HL-60/S4 (cell line): ENCODE measurements around the gene DPY19L3.
"Not testable (repeated sequence)": the region's sequence is repeated elsewhere in the genome, so short reads cannot be mapped to it uniquely, and the experiment has no call there.

Experiments used
- in situ Hi-C: fragments of 300-500 bp; cut with MboI; formaldehyde crosslinking; loops from 2 replicates; pipeline ENCODE4 v1.14.3; 2022; ENCODE audit warnings: low sequenced_read_pairs

DPY19L3 gene

GRCh38 chr19:32438751-32439150 is 33.2 kb downstream of the DPY19L3 start:
- in situ Hi-C loops: no loop called here

- in situ Hi-C loops: no loop called here
Measured at GRCh38 chr19:32442650-32443049, 37.1 kb downstream of the DPY19L3 start.

GRCh38 chr19:32447534-32447933 is 42.0 kb downstream of the DPY19L3 start:
- in situ Hi-C loops: not testable (repeated sequence)

- in situ Hi-C loops: no loop called here
Measured at GRCh38 chr19:32448026-32448425, 42.5 kb downstream of the DPY19L3 start.

- in situ Hi-C loops: no loop called here
Measured at GRCh38 chr19:32450217-32450616, 44.6 kb downstream of the DPY19L3 start.

GRCh38 chr19:32453736-32454135 is 48.2 kb downstream of the DPY19L3 start:
- in situ Hi-C loops: no loop called here

GRCh38 chr19:32456406-32456805 is 50.8 kb downstream of the DPY19L3 start:
- in situ Hi-C loops: no loop called here

- in situ Hi-C loops: no loop called here
Measured at GRCh38 chr19:32457571-32458158, 52.1 kb downstream of the DPY19L3 start.

GRCh38 chr19:32458500-32459123 is 53.0 kb downstream of the DPY19L3 start:
- in situ Hi-C loops: no loop called here

- in situ Hi-C loops: no loop called here
Measured at GRCh38 chr19:32459204-32459865, 53.8 kb downstream of the DPY19L3 start.

GRCh38 chr19:32460476-32460875 is 54.9 kb downstream of the DPY19L3 start:
- in situ Hi-C loops: no loop called here

- in situ Hi-C loops: no loop called here
Measured at GRCh38 chr19:32464279-32464678, 58.7 kb downstream of the DPY19L3 start.

- in situ Hi-C loops: no loop called here
Measured at GRCh38 chr19:32465176-32465575, 59.6 kb downstream of the DPY19L3 start.

GRCh38 chr19:32469795-32470194 is 64.2 kb downstream of the DPY19L3 start:
- in situ Hi-C loops: no loop called here

GRCh38 chr19:32471095-32471494 is 65.5 kb downstream of the DPY19L3 start:
- in situ Hi-C loops: no loop called here

- in situ Hi-C loops: no loop called here
Measured at GRCh38 chr19:32471811-32472210, 66.2 kb downstream of the DPY19L3 start.

GRCh38 chr19:32475141-32476031 is 69.8 kb downstream of the DPY19L3 start:
- in situ Hi-C loops: no loop called here

- in situ Hi-C loops: no loop called here
Measured at GRCh38 chr19:32476032-32476350, 70.4 kb downstream of the DPY19L3 start.

- in situ Hi-C loops: no loop called here
Measured at GRCh38 chr19:32480321-32480720, 74.8 kb downstream of the DPY19L3 start.

GRCh38 chr19:32483574-32483973 is 78.0 kb downstream of the DPY19L3 start:
- in situ Hi-C loops: no loop called here

GRCh38 chr19:32489971-32490370 is 84.4 kb downstream of the DPY19L3 start:
- in situ Hi-C loops: no loop called here

GRCh38 chr19:32497391-32497790 is 91.8 kb downstream of the DPY19L3 start:
- in situ Hi-C loops: no loop called here
